DMS79 (cell line): ENCODE results near the gene RANBP1.

Experiments used
- DNase-seq: peaks from one replicate; lab custom pipeline; 2025; lab: John Stamatoyannopoulos, UW

RANBP1 gene

DNA sequence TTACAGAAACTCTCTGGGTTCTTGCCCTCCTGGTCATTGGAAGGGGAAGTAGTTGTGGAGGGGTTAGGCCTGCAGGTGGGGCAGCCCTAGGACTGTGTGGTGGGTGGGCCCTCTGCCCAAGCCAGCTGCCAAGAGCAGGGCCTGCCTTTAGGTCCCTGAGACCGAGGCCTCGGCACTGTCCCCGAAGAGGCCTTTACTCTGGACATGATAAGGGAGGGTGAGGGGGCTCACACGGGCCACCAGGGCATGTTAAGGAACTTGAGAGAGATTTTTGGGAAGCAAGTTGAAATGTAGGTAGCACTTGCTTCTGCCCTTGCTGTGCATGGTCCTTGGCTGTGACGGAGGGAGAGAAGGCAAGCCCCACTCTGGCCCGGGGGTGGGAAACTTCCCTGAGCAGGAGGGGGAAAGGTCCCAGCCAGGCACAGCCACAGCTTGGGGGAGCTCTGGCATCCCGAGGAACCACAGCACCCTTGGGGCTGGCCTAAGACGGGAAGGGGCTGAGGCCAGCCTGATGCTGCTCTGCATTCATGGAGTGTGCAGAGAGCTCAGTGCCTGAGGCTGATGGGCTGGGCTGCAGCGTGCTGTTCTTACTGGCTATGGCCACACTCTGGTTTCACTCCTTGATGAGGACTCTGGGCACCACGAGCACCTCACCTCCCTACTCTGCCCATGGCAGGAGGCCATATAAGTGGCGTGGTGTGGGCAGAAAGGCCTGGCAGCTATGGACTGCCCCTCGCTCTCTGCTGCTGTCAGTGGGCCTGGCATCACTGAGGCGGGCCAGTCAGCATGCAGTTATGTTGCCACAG, 7.8 kb upstream of the RANBP1 start:
- no peak for DNase-seq

DNA sequence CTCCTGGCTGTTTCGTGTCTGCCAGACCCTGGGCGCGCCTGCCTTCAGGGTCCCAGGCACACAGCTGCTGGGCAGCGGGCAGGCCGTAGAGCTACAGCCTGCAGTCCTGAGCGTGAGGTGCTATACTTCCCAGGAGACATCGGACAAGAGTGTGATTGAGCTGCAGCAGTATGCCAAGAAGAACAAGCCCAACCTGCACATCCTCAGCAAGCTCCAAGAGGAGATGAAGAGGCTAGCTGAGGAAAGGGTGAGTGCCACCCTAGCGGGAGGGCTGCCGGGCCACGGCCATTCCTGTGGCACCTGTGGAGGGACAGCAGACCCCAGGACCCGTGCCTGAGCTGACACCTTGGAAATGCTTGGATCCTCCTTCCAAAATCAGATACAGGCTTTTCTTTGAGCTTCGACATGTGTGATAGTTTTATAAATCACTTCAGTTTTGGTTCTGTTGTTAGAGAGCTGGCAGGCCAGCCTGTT, 7.1 kb upstream of the RANBP1 start:
- DNase-seq, result no peak

DNA sequence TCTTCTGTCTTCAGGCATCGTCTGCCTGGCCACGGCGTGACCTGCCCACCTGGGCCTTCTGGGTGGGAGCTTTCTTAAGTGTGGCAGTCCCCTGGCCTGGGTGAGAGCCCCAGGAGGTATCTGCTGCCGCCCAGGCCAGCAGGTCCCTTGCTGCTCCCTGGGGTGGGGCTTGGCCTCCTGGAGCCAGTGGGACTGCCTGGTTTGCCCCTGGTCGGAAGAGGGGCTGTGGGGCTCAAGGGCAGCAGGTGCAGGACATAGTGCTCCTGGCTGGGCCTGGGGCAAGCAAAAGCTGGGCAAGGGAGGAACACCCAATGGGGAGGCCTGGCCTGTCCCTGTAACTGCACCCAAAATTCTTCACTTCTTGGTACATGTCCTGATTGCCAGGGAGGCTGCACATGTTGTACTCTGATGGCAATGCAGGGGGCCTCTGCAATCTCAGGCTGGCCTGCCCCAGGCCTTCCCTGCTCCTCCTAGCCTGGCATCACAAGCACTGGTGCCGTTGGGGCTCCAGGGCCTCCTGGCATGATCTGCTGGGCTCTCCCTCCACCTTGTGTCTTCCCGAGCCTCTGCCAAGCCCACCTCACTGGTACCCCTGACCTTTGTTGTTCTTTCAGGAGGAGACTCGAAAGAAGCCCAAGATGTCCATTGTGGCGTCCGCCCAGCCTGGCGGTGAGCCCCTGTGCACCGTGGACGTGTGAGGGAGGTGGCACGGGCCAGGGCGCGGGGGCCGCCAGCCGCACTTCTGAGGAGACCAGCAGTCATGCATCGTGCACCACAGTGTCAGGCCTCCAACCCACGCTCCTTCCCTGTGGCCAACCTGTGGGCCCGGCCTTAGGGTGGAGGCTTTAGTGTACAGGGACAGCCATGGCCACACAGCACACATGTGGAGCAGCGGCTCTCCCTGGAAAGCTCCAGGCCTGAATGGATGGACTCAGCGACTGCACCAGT, 6.2 kb upstream of the RANBP1 start:
- no peak for DNase-seq

DNA sequence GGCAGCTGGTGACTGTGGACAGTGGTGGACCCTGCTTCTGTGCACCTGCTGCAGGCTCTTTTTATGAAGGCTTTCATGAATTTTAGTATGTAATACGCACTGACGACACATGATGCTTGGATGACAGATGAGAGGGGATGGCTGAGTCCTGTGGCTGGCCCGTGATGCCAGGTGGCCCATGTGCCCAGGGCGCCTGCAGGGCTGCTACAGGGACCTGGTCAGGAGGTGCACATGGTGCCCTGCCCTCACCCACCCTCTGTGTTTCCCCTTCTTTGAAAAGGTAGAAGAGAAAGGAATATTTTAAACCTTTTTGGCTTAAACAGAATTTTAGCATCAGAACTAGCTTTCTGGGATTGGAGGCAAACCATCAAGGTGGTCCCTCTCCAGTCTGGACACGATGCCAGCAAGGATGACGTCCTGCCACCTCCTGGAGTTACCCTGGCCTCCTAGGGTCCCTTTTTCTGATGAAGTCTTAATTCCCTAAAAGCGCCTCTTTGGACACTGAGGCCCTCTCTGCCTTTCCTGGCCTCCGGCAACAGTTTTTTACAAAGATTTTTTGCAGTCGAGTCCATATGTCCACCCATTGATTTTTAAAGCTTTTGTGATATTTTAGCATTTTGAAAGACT, 5.4 kb upstream of the RANBP1 start:
- DNase-seq, result no peak

DNA sequence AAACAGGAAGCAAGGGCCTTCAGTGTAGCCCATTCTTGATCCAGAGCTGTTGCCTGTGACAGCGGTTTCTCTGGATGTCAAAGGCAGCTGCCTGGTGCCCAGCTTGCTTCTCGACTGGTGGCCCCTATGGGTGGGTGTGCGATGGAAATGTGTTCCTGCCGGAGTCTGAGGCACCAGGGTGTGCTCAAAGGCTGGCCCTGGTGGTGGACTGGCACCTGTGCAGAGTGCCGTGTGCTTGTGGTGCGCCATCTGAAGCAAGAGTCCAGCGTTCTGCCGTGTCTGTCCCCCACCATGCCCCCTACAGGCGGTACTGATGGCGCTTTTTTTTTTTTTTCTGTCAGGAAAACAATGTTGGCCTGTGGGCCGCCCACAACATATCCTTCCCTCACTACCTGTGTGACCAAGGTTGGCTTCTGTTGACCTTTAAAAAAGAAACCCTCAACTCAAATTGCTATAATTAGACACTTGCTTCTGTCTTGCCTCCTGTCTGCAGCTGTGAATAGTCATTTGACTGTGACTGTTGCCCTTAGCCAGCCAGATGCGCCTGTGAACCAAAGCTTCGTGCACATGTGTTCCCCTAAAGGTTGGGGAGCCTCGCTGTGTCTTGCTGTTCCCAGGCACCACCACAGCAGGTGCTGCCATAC, 4.7 kb upstream of the RANBP1 start:
- DNase-seq, result no peak

DNA sequence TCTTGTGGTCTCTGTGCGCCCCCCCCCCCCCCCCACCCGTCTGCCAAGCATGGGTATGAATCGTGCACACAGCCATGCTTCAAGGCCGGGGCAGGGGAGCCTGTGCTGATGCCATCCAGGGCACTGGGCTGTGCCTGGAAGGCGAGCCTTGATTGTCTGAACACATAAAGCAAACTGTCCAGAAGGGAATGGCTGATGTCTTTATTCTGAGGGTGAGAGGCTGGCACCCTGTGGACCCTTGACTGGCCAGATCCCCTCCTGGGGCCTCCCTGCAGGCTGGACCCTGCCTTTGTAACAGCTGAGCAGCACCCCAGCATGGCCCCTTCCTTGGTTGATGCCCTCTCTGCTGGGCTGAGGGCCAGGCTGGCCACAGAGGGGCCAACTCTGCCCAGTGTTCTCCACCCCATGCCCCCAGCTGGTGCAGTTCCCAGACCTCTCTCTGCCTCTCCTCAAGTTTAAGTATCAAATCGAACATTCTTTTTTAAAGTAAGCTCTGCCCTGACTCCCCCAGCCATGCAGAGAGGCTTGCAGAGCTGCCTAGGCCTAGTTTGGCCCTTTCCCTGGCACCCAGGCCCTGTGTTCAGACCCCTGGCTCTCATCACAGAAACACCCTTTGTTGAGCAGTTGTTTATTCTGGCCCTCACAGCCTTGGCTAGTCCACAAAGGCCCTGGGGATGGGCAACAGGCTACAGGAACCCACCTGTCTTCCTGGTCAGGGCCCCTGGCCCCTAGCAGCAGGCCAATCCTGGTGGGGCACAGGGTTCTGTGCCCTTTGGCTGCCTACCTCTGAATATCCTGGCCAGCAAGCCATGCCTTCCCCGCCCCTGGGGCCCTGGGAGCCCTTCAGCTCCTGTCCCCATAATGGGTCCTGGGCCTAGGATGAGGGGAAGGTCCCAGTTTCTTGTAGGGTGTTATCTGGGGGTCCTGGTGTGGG, 3.9 kb upstream of the RANBP1 start:
- DNase-seq, result no peak

DNA sequence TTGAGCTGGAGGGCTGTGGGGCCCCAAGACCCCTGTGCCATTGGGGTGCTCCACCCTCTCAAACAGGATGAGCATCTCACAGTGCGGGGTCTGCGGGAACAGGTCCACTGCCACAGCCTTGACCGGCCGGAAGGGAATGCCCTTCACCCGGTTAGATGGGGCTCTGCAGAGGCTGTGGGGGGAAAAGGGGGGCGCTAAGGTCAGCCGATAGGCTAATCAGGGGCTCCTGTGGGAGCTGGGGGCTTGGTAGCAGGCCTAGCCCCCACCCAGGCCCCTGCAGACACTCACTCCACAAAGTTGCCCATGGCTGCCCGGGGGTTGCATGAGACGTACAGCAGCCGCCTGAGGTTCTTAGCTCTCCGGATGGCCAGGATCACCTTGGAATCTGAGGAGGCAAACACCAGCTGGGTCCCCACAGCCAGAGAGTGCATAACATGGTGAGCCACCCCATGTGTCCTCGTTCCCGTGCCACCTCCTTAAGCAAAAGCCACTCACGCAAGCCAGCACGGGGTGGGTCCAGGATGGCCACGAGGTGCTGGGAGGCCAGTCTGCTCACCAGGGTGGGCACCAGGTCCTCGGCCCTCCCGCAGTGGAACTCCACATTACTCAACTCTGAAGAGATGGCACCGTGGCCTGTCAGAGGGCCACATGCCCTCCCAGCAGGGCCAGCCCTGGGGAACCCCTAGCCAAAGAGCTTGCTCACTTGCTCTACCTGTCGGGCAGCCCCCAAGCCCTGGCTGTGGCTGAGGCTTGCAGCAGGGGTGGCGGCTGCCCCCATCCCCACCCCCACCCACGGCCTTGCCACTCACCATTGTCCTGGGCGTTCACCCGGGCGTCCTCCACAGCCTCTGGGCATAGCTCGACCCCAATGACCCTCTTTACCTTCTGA, 3.0 kb upstream of the RANBP1 start:
- no peak for DNase-seq

DNA sequence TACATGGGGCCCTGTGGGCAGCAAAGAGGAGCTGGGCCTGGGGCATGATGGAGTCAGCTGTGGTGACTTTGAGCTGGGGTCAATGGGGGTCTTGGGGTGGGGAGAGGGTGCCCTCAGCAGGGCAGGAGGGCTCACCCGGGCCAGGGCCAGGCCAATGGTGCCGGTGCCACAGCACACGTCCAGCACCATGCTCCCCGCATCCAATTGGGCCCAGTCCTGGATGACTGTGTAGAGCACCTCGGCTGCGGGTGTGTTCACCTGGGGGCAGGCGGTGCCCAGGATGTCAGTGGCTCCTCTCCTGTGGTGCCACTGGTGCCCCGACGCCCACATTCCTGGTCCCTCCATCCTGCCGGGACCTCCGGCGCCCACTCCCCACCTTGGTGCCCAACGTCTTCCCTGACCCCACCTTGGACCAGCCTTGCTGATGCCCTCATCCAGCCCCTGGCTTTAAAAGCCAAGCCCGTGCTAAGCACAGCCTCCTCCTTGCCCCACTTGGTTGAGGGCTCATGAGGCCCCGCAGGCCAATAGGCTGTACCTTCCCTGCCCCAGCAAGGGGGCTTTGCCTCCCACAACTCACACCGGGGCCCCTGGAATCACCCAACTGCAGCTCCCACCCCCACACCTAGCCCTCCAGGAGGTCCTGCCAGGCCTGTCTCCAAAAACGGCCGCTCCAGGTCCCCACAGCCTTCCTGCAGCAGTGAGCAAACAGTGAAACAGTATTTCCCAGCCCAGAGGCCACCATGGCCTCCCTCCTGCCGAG, 2.2 kb upstream of the RANBP1 start:
- DNase-seq, result no peak

DNA sequence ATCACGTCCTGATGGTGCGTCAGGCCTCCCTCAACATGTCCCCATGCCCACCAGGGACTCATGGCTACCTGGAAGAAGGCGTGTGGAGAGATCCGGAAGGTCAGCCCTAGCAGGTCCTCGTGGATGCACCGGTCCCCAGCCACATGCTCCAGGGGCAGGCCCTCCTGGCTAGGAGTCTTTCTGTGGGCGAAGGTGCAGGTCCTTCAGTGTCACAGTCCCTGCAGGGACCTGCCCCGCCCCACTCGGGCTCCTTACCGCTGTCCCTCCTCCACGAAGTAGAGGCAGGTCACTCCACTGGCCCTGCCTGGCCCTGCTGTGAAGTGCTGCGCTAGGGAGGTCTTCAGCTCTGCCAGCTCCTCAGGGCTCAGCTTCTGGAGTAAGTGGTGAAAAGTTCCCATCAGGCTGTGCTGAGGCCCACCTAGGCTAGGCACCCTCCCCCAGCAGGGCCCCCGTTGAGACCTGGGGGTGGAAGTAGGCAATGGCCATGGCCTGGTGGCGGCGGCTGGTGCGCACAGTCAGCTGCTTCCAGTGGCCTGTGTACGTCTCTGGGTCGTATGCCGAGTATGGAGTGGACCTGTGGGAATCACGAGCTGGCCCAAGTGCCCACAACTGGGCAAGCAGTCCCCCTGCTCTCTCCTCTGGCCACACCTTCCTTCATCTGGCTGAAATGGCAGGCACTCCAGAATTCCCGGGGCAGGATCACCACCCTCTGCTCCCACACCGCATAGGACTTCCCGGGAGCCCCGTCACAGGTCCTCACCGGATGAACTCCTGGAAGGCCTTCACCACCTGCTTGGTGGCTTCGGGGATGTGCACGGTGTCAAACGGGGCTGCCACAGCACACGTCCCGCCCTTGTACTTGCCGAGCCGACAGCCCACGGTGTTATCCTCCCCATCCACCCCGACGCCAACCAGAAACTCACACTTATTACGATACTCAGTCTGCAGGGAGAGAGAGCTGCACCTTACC, 1.1 kb upstream of the RANBP1 start:
- no peak for DNase-seq

DNA sequence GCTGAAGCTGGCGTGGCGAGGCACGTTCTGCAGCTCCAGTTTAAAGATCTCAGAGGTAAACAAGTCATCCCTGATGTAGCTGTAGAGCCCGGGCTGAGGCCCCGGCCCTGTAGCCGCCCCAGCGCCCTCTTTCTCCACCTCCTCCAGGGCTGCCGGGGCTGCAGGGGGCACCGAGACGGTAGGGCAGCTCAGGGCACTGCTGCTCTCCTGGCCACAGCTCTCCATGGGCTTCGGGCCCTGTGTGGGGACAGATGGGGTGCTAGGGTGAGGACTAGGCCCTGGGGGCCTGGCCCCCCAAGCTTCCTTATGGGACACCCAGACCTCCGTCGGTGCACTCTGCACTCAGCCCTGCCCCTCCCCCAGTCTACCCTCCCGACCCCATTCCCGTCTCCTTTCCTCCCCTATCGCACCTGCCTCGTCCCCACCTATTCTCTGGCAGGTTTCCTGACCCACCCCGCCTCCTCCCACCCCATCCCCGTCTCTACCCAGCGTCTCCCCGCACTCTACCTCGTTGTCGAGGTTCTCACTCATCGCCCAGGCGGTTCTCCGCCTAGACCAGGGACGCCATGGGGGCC, 559 bp downstream of the RANBP1 start:
- DNase-seq, result no peak

DNA sequence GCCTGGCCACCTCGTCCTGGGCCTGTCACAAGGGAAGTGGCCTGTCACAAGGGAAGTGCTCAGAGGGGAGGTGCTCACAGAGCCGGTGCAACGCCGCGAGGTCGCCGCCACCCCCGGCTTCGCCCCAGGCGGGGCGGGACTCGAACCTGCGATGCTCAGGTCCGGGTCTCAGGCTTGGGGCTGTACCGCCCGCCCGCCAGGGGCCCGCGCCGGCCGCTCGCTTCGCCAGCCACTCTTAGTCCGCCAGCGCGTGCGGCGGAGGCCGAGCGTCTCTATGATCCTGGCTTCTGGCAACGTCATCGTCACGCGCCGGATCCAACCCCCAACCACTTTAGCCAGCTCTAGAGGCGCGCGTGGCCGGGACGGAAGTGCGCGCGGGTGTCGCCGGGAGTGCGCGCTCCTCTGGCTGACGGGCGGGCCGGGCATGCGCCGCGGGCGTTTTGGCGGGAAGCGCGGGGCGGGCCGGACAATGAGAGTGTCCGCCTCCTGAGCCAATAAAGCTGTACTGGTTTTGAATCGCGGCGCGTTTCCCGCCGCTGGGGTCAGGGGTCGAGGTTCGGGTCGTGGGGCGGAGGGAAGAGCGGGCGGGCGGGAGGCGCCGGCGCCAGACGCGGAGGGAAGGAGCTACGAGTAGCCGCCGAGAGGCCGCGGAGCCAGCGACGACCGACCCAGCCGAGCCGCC, 1.2 kb downstream of the RANBP1 start, which contains the start of gene TRMT2A:
Gene TRMT2A (minus strand): TSS at position 276 of the 682 bp plus-strand sequence. CDS start 320 bp downstream, outside the sequence.
- DNase-seq, result peak; percentile 60

DNA sequence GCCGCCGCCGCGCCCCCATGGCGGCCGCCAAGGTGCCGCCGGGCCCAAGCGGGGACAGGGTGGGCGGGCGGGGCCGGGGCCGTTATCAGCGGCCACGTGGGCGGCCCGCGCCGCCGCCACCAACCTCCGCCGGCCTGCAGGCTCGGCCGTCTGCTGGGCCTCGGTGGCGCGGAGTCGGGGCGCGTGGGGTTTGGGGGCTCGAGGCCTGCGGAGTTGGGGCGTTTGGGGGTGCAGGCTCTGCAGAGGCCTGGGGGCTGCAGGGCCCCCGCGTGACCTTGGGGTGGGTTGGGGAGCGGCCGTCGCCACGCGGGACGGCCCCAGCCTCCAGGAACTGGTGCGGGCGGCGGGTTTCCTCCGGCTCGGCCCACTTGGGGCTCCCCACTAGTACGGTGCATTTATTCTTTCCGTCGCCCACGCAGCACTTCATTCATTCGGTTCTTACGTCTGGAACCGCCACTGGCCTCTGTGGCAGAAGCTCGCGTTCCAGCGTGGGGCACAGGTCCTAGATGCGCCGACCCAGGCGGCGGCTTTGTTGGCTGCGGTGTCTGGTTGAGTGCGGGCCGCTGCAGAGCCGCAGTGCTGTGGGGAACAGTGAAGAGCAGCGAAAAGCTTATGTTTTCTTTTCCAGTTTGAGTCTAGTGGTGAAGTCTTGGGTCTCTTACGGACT, 1.9 kb downstream of the RANBP1 start:
- no peak for DNase-seq

DNA sequence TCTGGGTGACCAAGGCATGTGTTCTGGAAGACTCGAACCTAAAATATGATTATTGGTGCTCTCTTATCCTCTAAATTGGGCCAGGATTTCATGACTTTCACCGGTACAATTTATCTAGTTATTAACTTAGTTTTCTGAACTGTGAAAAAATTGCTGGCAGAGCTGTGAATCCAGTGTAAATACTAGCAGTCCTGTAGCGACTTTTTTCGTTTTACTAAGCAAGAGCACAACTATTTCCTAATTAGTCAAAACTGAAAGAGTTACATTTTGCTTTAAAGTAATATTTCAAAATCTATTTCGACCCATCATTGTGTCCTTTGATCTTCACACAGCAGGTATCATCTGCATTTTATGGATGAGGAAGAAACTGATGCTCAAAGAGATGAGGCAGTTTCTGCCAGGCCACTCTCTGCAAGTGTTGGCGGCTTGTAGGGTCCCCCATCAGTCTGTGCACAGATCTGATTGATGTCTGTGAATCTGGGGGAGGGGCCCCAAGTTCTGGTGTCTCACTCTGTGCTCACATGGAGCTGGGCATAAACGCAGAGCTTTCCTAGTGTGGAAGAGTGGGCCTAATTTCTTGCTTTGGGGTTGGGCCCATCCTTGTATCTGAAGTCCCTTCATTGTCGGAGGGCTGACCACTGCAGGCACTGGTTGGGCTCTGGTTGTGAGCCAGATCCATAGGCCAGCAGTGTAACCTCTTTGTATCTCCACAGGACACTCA, 2.6 kb downstream of the RANBP1 start:
- no peak for DNase-seq

DNA sequence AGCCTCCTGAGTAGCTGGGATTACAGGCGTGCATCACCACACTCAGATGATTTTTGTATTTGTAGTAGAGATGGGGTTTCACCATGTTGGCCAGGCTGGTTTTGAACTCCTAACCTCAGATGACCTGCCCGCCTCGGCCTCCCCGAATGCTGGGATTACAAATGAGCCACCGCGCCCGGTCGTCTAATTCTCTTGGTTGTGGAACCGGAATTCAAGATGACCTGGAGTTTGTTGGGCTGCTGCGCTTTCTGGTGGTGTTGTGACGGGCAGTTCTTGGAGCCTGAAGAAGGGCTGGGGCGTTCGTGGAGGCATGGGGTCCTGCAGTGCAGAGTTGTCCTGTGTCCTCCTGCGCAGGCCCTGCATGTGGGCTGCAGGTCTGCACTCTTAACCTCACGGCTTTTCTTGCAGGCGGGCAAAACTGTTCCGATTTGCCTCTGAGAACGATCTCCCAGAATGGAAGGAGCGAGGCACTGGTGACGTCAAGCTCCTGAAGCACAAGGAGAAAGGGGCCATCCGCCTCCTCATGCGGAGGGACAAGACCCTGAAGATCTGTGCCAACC, 6.0 kb downstream of the RANBP1 start:
- no peak for DNase-seq
